H1 (cell line): ENCODE data around the gene ZNF831. TPM values are rescaled to one million over a fixed set of nuclear protein-coding genes. Genes with fewer than 3 reads are reported as not detected.

Experiments used
- ATF2 ChIP-seq: IDR thresholded peaks from 2 replicates; pipeline ENCODE4 v1.6.1; 2012; ENCODE audit warnings: low read length, inconsistent platforms
- CHD7 ChIP-seq: fragments of 300-600 bp; sonication (generic); IDR thresholded peaks from 2 replicates; pipeline ENCODE4 v1.7.1; 2012; ENCODE audit warnings: low read length, moderate library complexity, mild to moderate bottlenecking, inconsistent platforms; ENCODE audit not compliant: insufficient replicate concordance
- CTCF ChIP-seq, 3 experiments: IDR thresholded peaks; 1 replicate in 2 of 3; 2 replicates in 1 of 3; pipeline versions ENCODE4 v1.5.1 to v1.6.1; 2011; ENCODE audit warnings: low read length in 3 of 3, mild to moderate bottlenecking in 3 of 3, inconsistent platforms in 2 of 3, low read depth in 1 of 3, moderate library complexity in 1 of 3; ENCODE audit not compliant: insufficient read depth in 1 of 3; ENCODE audit errors: control extremely low read depth in 1 of 3
- FOSL1 ChIP-seq: IDR thresholded peaks from 2 replicates; pipeline ENCODE4 v1.6.1; 2011; ENCODE audit warnings: mild to moderate bottlenecking, low read depth, low read length, moderate library complexity; ENCODE audit not compliant: insufficient read depth
- KDM4A ChIP-seq: IDR thresholded peaks from one replicate; pipeline ENCODE4 v1.7.1; 2012; ENCODE audit warnings: low read depth, mild to moderate bottlenecking, moderate library complexity, low read length, inconsistent platforms; ENCODE audit not compliant: severe bottlenecking
- POLR2A ChIP-seq, 2 experiments: IDR thresholded peaks; 1 replicate in 1 of 2; 2 replicates in 1 of 2; pipeline ENCODE4 v1.6.1; 2011; ENCODE audit warnings: low read depth in 2 of 2, low read length in 2 of 2, mild to moderate bottlenecking in 2 of 2; ENCODE audit errors: control extremely low read depth in 1 of 2
- RXRA ChIP-seq: IDR thresholded peaks from 2 replicates; pipeline ENCODE4 v1.6.1; 2011; ENCODE audit warnings: low read depth, mild to moderate bottlenecking, low read length, moderate library complexity; ENCODE audit not compliant: insufficient read depth
- polyA plus RNA-seq, 7 experiments: library from polyadenylated mRNA; depleted of rRNA in 3 of 7; stranded (reverse) in 5 of 7; unstranded in 2 of 7; fragments of >200 nt in 5 of 7; fragments of 200-250 nt in 2 of 7; gene quantifications; 1 replicate in 5 of 7; 2 replicates in 1 of 7; 4 replicates in 1 of 7; pipeline versions ENCODE4 v1.2.1 to v1.2.3, GENCODE V29; 2011 to 2013; ENCODE audit warnings: missing spikeins in 2 of 7, mixed read lengths in 2 of 7
- total RNA-seq: library from RNA; stranded (reverse); fragmentation: NEBNext Ultra II Directional; extraction: Animal tissue kit (Norgen Biotek cat#: 25700); gene quantifications from 2 replicates; pipeline ENCODE4 v1.2.1, GENCODE V29; 2021

ZNF831 gene
- total and polyA plus RNA-seq, 2 of the 8 experiments (the other 6 are each of a cell fraction or from before 2014, with no cell fraction given), result not detected

- no peak for TF ChIP-seq CHD7
- TF ChIP-seq ATF2, result no peak
- TF ChIP-seq CTCF (IDR thresholded peaks at IDR 0.05; ENCODE audit: control extremely low read depth in 1 of 3, insufficient read depth in 1 of 3, low read depth in 1 of 3, low read length in 3 of 3), result no peak
- no peak for TF ChIP-seq POLR2A (IDR thresholded peaks at IDR 0.05; ENCODE audit: control extremely low read depth in 1 of 2, low read depth in 2 of 2, low read length in 2 of 2)
- no peak for TF ChIP-seq RXRA
- no peak for TF ChIP-seq KDM4A
- no peak for TF ChIP-seq FOSL1
Observed at GRCh38 chr20:59214073-59214472, 50.5 kb downstream of the ZNF831 start (continued).
